ENCODE data around the gene CAPRIN1. TPM values are rescaled to one million over a fixed set of nuclear protein-coding genes. Genes with fewer than 3 reads are reported as not detected.

CAPRIN1 gene
- polyA plus RNA-seq, 1 of the 3 experiments (the other 2 are of a cell fraction), result 67.1 TPM

DNA sequence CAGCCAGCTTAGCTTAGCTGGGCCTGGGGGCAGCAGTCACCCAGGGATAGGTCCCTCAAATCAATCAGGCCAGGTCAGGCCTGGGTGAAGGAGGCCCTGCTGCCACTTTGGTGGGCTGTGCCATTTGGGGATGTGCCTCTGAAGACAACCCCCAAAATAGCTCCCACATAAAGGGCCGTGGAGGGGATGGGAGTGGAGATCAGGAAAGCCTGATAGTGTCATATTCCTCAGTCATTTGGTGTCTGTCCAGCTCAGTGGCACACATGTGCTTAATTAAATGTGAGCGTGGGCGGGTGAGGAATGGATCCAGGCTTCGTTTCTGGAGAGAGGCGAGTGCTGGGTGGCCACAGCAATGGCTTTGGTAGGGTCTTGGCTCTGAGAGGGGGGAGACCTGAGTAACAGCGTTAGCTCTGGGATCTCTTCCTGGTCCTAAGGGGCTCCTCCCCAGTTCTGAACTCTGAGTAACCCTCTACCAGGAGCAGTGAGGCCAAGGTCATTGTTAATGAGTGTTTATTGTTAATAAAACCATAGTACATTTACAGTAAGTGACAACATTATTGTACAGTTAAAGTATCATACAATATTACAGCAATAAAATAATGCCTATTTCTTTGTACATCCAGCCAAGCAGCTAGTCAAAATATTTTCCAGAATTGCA is 99.1 kb downstream of the CAPRIN1 start (continued):
- TF ChIP-seq EZH2phosphoT487 (IDR thresholded peaks at IDR 0.05; ENCODE audit: borderline replicate concordance, low read depth) (no peak), MEF2A (IDR thresholded peaks at IDR 0.05; ENCODE audit: borderline replicate concordance, low read depth) (no peak), FOXJ3 (CRISPR knock-in tag; IDR thresholded peaks at IDR 0.05) (no peak), SMC3 (IDR thresholded peaks at IDR 0.05; ENCODE audit: low read depth, low read length) (no peak), ELF1 (IDR thresholded peaks at IDR 0.05) (no peak), JUND (IDR thresholded peaks at IDR 0.05) (no peak), GATA2 (CRISPR knock-in tag; IDR thresholded peaks at IDR 0.05) (peak; percentile 85), CHD2 (IDR thresholded peaks at IDR 0.05; ENCODE audit: low read length, partially characterized antibody) (peak; percentile 54), YY1 (IDR thresholded peaks at IDR 0.05; ENCODE audit: low read depth) (no peak), TAF1 (IDR thresholded peaks at IDR 0.05; ENCODE audit: borderline replicate concordance, low read depth, low read length) (no peak)
- TF ChIP-seq, protein P1, sequence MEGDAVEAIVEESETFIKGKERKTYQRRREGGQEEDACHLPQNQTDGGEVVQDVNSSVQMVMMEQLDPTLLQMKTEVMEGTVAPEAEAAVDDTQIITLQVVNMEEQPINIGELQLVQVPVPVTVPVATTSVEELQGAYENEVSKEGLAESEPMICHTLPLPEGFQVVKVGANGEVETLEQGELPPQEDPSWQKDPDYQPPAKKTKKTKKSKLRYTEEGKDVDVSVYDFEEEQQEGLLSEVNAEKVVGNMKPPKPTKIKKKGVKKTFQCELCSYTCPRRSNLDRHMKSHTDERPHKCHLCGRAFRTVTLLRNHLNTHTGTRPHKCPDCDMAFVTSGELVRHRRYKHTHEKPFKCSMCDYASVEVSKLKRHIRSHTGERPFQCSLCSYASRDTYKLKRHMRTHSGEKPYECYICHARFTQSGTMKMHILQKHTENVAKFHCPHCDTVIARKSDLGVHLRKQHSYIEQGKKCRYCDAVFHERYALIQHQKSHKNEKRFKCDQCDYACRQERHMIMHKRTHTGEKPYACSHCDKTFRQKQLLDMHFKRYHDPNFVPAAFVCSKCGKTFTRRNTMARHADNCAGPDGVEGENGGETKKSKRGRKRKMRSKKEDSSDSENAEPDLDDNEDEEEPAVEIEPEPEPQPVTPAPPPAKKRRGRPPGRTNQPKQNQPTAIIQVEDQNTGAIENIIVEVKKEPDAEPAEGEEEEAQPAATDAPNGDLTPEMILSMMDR (IDR thresholded peaks at IDR 0.05), result no peak

Other genes with a start within 250 kb of the CAPRIN1 start
- gene LMO2, start 159.7 kb upstream of the CAPRIN1 start, polyA plus RNA-seq (2012; rRNA removed), result 0.05 TPM in 2 replicates
- gene NAT10, start 53.9 kb downstream of the CAPRIN1 start, polyA plus RNA-seq (2012; rRNA removed), result 31.0 and 38.4 TPM in 2 replicates